ENCODE results near the gene SNTG2. TPM values are rescaled to one million over a fixed set of nuclear protein-coding genes. Genes with fewer than 3 reads are reported as not detected.

The SNTG2 gene
- not detected in 2 replicates for total RNA-seq

GRCh38 chr2:950080-950966 is at the start of gene SNTG2:
TSS of gene SNTG2 (plus strand) at chr2:950849. CDS start at chr2:950997, 148 bp downstream.

DNA sequence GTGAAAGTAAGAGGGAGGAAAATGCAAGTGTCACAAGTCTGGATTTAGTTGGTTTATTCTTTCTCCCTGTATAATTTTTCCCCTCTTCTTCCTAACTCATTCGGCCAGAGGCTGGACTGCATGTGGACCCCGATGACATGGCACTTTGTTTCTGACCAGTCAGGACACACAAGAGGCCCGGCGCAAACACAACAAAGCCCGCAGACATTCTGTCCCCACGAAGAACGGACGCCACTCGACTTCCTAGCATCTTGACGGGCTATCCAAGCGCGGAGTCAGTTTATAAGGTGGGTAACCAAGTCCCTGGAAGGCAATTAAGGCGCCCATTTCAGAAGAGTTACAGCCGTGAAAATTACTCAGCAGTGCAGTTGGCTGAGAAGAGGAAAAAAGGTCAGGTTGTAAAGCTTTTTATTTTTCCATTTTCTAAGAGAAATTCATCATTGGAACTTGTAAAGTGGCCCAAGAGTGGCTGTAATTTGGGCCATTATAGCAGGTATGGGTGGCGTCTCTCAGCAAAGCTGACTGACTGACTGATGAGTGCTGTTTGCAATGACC is 462.6 kb downstream of the SNTG2 start, which contains the start of gene TPO:
TSS of gene TPO (plus strand) at position 308 of the 555 bp plus-strand sequence. CDS start 946 bp downstream, outside the sequence.

